ENCODE results near the gene GJB4. TPM values are rescaled to one million over a fixed set of nuclear protein-coding genes. Genes with fewer than 3 reads are reported as not detected.

GJB4 gene
- total and polyA plus RNA-seq, 3 donors from 2014 or later: not detected

Other genes with a start within 250 kb of the GJB4 start
- gene GJB5, start 4.7 kb upstream of the GJB4 start, total RNA-seq: not detected
- not detected for gene GJB5, start 4.7 kb upstream of the GJB4 start, polyA plus RNA-seq (ENCODE audit: insufficient read depth, low read depth, low replicate concordance)
- gene GJB3, start 21.5 kb downstream of the GJB4 start, total RNA-seq: under 1 TPM; 0.50 to 0.55 TPM
- gene GJB3, start 21.5 kb downstream of the GJB4 start, polyA plus RNA-seq (ENCODE audit: insufficient read depth, low read depth, low replicate concordance): 0.40 TPM
- gene GJA4, start 33.3 kb downstream of the GJB4 start, total RNA-seq: 10 to 100 TPM; 11.3 to 11.9 TPM
- gene GJA4, start 33.3 kb downstream of the GJB4 start, polyA plus RNA-seq (ENCODE audit: insufficient read depth, low read depth, low replicate concordance): 10.9 TPM
- 10 to 100 TPM; 25.8 to 27.1 TPM for gene SMIM12, start 100.0 kb downstream of the GJB4 start, total RNA-seq
- gene SMIM12, start 100.0 kb downstream of the GJB4 start, polyA plus RNA-seq (ENCODE audit: insufficient read depth, low read depth, low replicate concordance): 52.3 TPM
- gene DLGAP3, start 169.9 kb downstream of the GJB4 start, total RNA-seq: 10 to 100 TPM; 19.8 to 22.5 TPM
- gene DLGAP3, start 169.9 kb downstream of the GJB4 start, polyA plus RNA-seq (ENCODE audit: insufficient read depth, low read depth, low replicate concordance): 10.6 TPM
- 10 to 100 TPM; 43.5 to 54.8 TPM for gene TMEM35B, start 225.6 kb downstream of the GJB4 start, total RNA-seq
- 55.8 TPM for gene TMEM35B, start 225.6 kb downstream of the GJB4 start, polyA plus RNA-seq (ENCODE audit: insufficient read depth, low read depth, low replicate concordance)